ENCODE measurements around the gene P2RY12. TPM values are rescaled to one million over a fixed set of nuclear protein-coding genes. Genes with fewer than 3 reads are reported as not detected.
A peak's percentile ranks its signal among the peaks of the same experiment; 100 is the strongest.

The P2RY12 gene
- polyA plus RNA-seq, 2 of the 4 experiments (the other 2 are of a cell fraction) = not detected

GRCh38 chr3:151320131-151320530 is 64.4 kb downstream of the P2RY12 start:
- no peak overlapping the region for H3K4me2 ChIP-seq
- no peak overlapping the region for H3K4me3 ChIP-seq
- ChIA-PET POLR2A (no interaction called here), CTCF (interaction anchor here (1.2 kb wide), 1 partner anchor 16 kb away, joined by 3 read pairs; no protein-coding TSS in a partner anchor)
- no peak overlapping the region for H3K27ac ChIP-seq
- FAIRE-seq (no peak), DNase-seq (ENCODE audit: low read depth in 1 of 2, low spot score in 1 of 2) (no peak), ATAC-seq (no peak)
- WGBS (ENCODE audit: missing lambda C conversion rate) = 68% methylated on average over 2 of the region's 2 CpGs
- H3K9me3 ChIP-seq = no peaks in the 10 kb centered on the region
- peaks cover 20% of the 10 kb centered on the region; the same call in 2 of the 3 replicates for H3K4me1 ChIP-seq
- TF ChIP-seq ZSCAN20 (CRISPR knock-in tag; IDR thresholded peaks at IDR 0.05) = no peak
- no peak for TF ChIP-seq ATOH8 (CRISPR knock-in tag; IDR thresholded peaks at IDR 0.05; ENCODE audit: low read depth)
- TF ChIP-seq HES2 (IDR thresholded peaks at IDR 0.05) = no peak
- no peak for TF ChIP-seq CHD4 (IDR thresholded peaks at IDR 0.05; ENCODE audit: borderline replicate concordance)
- no peak for TF ChIP-seq MAX (IDR thresholded peaks at IDR 0.05)
- TF ChIP-seq TFCP2L1 (CRISPR knock-in tag; IDR thresholded peaks at IDR 0.05) = no peak
- TF ChIP-seq CTCF (IDR thresholded peaks at IDR 0.05) = no peak
- no peak for TF ChIP-seq KDM1A (IDR thresholded peaks at IDR 0.05; ENCODE audit: low read depth)
- no peak for TF ChIP-seq MAFK (IDR thresholded peaks at IDR 0.05; ENCODE audit: partially characterized antibody)
- no peak for TF ChIP-seq RFX5 (IDR thresholded peaks at IDR 0.05)
- TF ChIP-seq CHD2 (IDR thresholded peaks at IDR 0.05; ENCODE audit: low read length, partially characterized antibody) = no peak
- no peak for TF ChIP-seq CBX2 (IDR thresholded peaks at IDR 0.05; ENCODE audit: borderline replicate concordance, low read depth)

GRCh38 chr3:151319628-151320027 is 64.9 kb downstream of the P2RY12 start:
- Histone ChIP-seq H3K9me3 (no peaks in the 10 kb centered on the region), H3K27ac (no peak overlapping the region), H3K4me2 (no peak overlapping the region), H3K4me1 (peaks cover 20% of the 10 kb centered on the region; the same call in 2 of the 3 replicates), H3K4me3 (no peak overlapping the region)
- no peak for FAIRE-seq
- no peak for TF ChIP-seq CBX8 (IDR thresholded peaks at IDR 0.05)
- 79% methylated on average over 4 of the region's 4 CpGs for WGBS (ENCODE audit: missing lambda C conversion rate)
- ChIA-PET POLR2A (no interaction called here), CTCF (interaction anchor here (0.9 kb wide), 2 partner anchors 23 to 28 kb away, joined by 3 to 4 read pairs; no protein-coding TSS in a partner anchor)
- ATAC-seq = no peak
- no peak for DNase-seq (ENCODE audit: low read depth in 1 of 2, low spot score in 1 of 2)

- WGBS (ENCODE audit: missing lambda C conversion rate) = 85% methylated on average over 7 of the region's 7 CpGs
- POLR2A ChIA-PET = no interaction called here
- CTCF ChIA-PET = interaction anchor here (0.8 to 0.9 kb wide), 3 partner anchors 22 to 132 kb away, joined by 3 to 4 read pairs (median 3); no protein-coding TSS in a partner anchor
- DNase-seq (ENCODE audit: low read depth in 1 of 2, low spot score in 1 of 2) (no peak), FAIRE-seq (no peak), ATAC-seq (no peak)
- H3K4me2 ChIP-seq = no peak overlapping the region
- H3K4me1 ChIP-seq = peaks cover 20% of the 10 kb centered on the region; the same call in 2 of the 3 replicates
- no peaks in the 10 kb centered on the region for H3K9me3 ChIP-seq
- H3K27ac ChIP-seq = 0 out of 6 replicates have a peak overlapping the region, but pooled peaks of 1 of the 2 experiments have one; percentile 3
- TF ChIP-seq TP53 (CRISPR knock-in tag; IDR thresholded peaks at IDR 0.05) (no peak), FOSB (CRISPR knock-in tag; IDR thresholded peaks at IDR 0.05) (no peak), CHD4 (IDR thresholded peaks at IDR 0.05; ENCODE audit: borderline replicate concordance) (no peak), NPAS2 (CRISPR knock-in tag; IDR thresholded peaks at IDR 0.05; ENCODE audit: borderline replicate concordance) (no peak), ZC3H11A (IDR thresholded peaks at IDR 0.05) (no peak), EHF (CRISPR knock-in tag; IDR thresholded peaks at IDR 0.05) (no peak), TFCP2L1 (CRISPR knock-in tag; IDR thresholded peaks at IDR 0.05) (no peak), EHMT2 (IDR thresholded peaks at IDR 0.05; ENCODE audit: low read depth) (no peak), HMGXB4 (CRISPR knock-in tag; IDR thresholded peaks at IDR 0.05; ENCODE audit: borderline replicate concordance) (no peak), PBX3 (IDR thresholded peaks at IDR 0.05) (no peak), CTCF (IDR thresholded peaks at IDR 0.05) (no peak), FOSL2 (IDR thresholded peaks at IDR 0.05) (no peak), FOSL2 (CRISPR knock-in tag; IDR thresholded peaks at IDR 0.05) (no peak)
- no peak overlapping the region for H3K4me3 ChIP-seq
These were observed 65.6 kb downstream of the P2RY12 start for GRCh38 chr3:151318991-151319390.
